Astrocyte (in vitro differentiated cells and primary cell): ENCODE data around the gene APLP2.

Experiments used
- CTCF ChIP-seq: IDR thresholded peaks from 2 replicates; pipeline ENCODE4 v1.5.1; 2011; ENCODE audit warnings: low read depth, mild to moderate bottlenecking, inconsistent platforms, low read length, moderate library complexity; ENCODE audit not compliant: insufficient read depth
- EZH2 ChIP-seq: IDR thresholded peaks from 2 replicates; pipeline ENCODE4 v1.6.1; 2012; ENCODE audit warnings: mild to moderate bottlenecking, low read length, inconsistent platforms; ENCODE audit not compliant: insufficient read depth

GRCh38 chr11:130161441-130162145 lies 91.9 kb downstream of the APLP2 start:
- TF ChIP-seq CTCF (no peak), EZH2 (no peak)
